22Rv1 (cell line): ENCODE data around the gene BDNF.

ENCODE experiments used
- CTCF ChIP-seq: fragments of 450-650 bp; IDR thresholded peaks from 2 replicates; pipeline ENCODE4 v1.5.1; 2017; ENCODE audit warnings: mild to moderate bottlenecking
- ZFX ChIP-seq: fragments of 450-650 bp; IDR thresholded peaks from 2 replicates; pipeline ENCODE4 v1.6.1; 2017; ENCODE audit warnings: antibody characterized with exemption, borderline replicate concordance

GRCh38 chr11:27718863-27719545 lies 18.7 kb upstream of the BDNF start:
- TF ChIP-seq CTCF (no peak), ZFX (no peak)
